K562 (cell line): ENCODE measurements around the gene USP12. TPM values are rescaled to one million over a fixed set of nuclear protein-coding genes. Genes with fewer than 3 reads are reported as not detected.
A peak's percentile ranks its signal among the peaks of the same experiment; 100 is the strongest.

Experiments
- ATF3 ChIP-seq, 2 experiments: fragments of 450-650 bp in 1 of 2; sonication (generic) in 1 of 2; formaldehyde crosslinking in 1 of 2; IDR thresholded peaks in 1 of 2; conservative IDR thresholded peaks in 1 of 2; 2 replicates each; pipeline versions ENCODE4 v1.6.1 to v1.8.1; 2016 to 2023; ENCODE audit warnings: mild to moderate bottlenecking in 2 of 2, moderate library complexity in 2 of 2, inconsistent platforms in 1 of 2, missing genetic modification reagents in 1 of 2
- BCL6 ChIP-seq: fragments of 250-450 bp; sonication (Bioruptor Pico); IDR thresholded peaks from 2 replicates; pipeline ENCODE4 v1.4.0; 2020
- FOXK2 ChIP-seq, 2 experiments: fragments of 450-650 bp; IDR thresholded peaks in 1 of 2; conservative IDR thresholded peaks in 1 of 2; 2 replicates each; pipeline ENCODE4 v1.6.1; 2016; ENCODE audit warnings: low read depth in 2 of 2, mild to moderate bottlenecking in 1 of 2
- NR4A1 ChIP-seq, 2 experiments: fragments of 250-450 bp in 1 of 2; fragments of 450-650 bp in 1 of 2; sonication (Bioruptor Pico) in 1 of 2; IDR thresholded peaks; 2 replicates each; pipeline versions ENCODE4 v1.4.0 to v1.6.1; 2016 to 2020; ENCODE audit warnings: mild to moderate bottlenecking in 2 of 2, missing compliant biosample characterization in 1 of 2, missing genetic modification characterization in 1 of 2, moderate library complexity in 1 of 2
- PHB ChIP-seq: fragments of 250-450 bp; sonication (Bioruptor Pico); IDR thresholded peaks from 2 replicates; pipeline ENCODE4 v1.5.0; 2021
- SAP30 ChIP-seq: fragments of 200-600 bp; sonication (generic); IDR thresholded peaks from 2 replicates; pipeline ENCODE4 v1.6.1; 2012; ENCODE audit warnings: borderline replicate concordance, low read depth, mild to moderate bottlenecking, moderate library complexity, low read length, control low read depth, inconsistent platforms; ENCODE audit not compliant: insufficient read depth, poor library complexity, severe bottlenecking
- SMAD1 ChIP-seq: fragments of 150-350 bp; IDR thresholded peaks from 2 replicates; pipeline ENCODE4 v1.6.1; 2014; ENCODE audit warnings: low read length, low read depth; ENCODE audit not compliant: partially characterized antibody
- SMARCB1 ChIP-seq: IDR thresholded peaks from 2 replicates; pipeline ENCODE4 v1.6.1; 2011; ENCODE audit warnings: improper control_type of control experiment, low read depth; ENCODE audit not compliant: insufficient read length
- ZBED1 ChIP-seq: IDR thresholded peaks from 2 replicates; pipeline ENCODE4 v1.6.1; 2014
- ZFP1 ChIP-seq: fragments of 450-650 bp; formaldehyde crosslinking; IDR thresholded peaks from 2 replicates; pipeline ENCODE4 v1.4.0; 2020; ENCODE audit warnings: mild to moderate bottlenecking, mixed read lengths
- ZNF124 ChIP-seq: sonication (generic); formaldehyde crosslinking; IDR thresholded peaks from 2 replicates; pipeline ENCODE4 v1.8.1; 2022; ENCODE audit warnings: missing genetic modification reagents
- ZNF57 ChIP-seq: fragments of 450-650 bp; formaldehyde crosslinking; IDR thresholded peaks from 2 replicates; pipeline ENCODE4 v1.4.0; 2020; ENCODE audit warnings: mild to moderate bottlenecking, moderate library complexity
- ZZZ3 ChIP-seq: fragments of 450-650 bp; IDR thresholded peaks from 2 replicates; pipeline ENCODE4 v1.6.1; 2016; ENCODE audit warnings: antibody characterized with exemption, mild to moderate bottlenecking, moderate library complexity
- polyA plus RNA-seq, 8 experiments: library from polyadenylated mRNA; depleted of rRNA in 4 of 8; stranded (reverse) in 5 of 8; unstranded in 3 of 8; fragments of >200 nt; fragmentation: Nextera tagmentation in 2 of 8; fragmentation: Illumina TruSeq in 1 of 8; extraction: Ambion mirVana in 2 of 8; extraction: Trizol in 1 of 8; gene quantifications; 2 replicates each; pipeline versions ENCODE4 v1.2.1 to v1.2.3, GENCODE V29; 2011 to 2014; ENCODE audit warnings: inconsistent platforms in 1 of 8, missing spikeins in 1 of 8
- total RNA-seq, 7 experiments: library from RNA; depleted of rRNA in 6 of 7; stranded (reverse); fragments of >200 nt in 6 of 7; fragmentation: Illumina TruSeq in 2 of 7; extraction: Trizol in 2 of 7; gene quantifications; 2 replicates each; pipeline versions ENCODE4 v1.2.1 to v1.2.3, GENCODE V29; 2011 to 2021; ENCODE audit warnings: low replicate concordance in 1 of 7
- TF ChIP-seq, protein P1 (sequence below): fragments of 250-450 bp; sonication (Bioruptor Pico); IDR thresholded peaks from 2 replicates; pipeline ENCODE4 v1.4.0; 2020; ENCODE audit warnings: mild to moderate bottlenecking, moderate library complexity
- TF ChIP-seq, protein P2 (sequence below): IDR thresholded peaks from 3 replicates; pipeline ENCODE4 v1.6.1; 2011; ENCODE audit warnings: borderline replicate concordance, mild to moderate bottlenecking, moderate library complexity; ENCODE audit not compliant: insufficient read length; ENCODE audit errors: extremely low read depth
- TF ChIP-seq, protein P3 (sequence below): fragments of 450-650 bp; IDR thresholded peaks from 2 replicates; pipeline ENCODE4 v1.6.1; 2016

USP12 gene
- total and polyA plus RNA-seq, 9 of the 15 experiments (the other 6 are each of a cell fraction or from before 2014, with no cell fraction given): 1.8 to 20.5 (median 13.3) TPM

GRCh38 chr13:27182844-27183497, 11.4 kb upstream of the USP12 start (continued):
- TF ChIP-seq SAP30 (no peak), ZNF57 (CRISPR knock-in tag) (no peak), NR4A1 (CRISPR knock-in tag; IDR thresholded peaks at IDR 0.05) (no peak), NR4A1 (tag; IDR thresholded peaks at IDR 0.05) (no peak), ZZZ3 (no peak), FOXK2 (conservative IDR thresholded peaks at IDR 0.05 in 1 of 2, IDR thresholded peaks at IDR 0.05 in 1 of 2; ENCODE audit: low read depth in 2 of 2) (0 out of 4 replicates have a peak, but pooled peaks of 1 of the 2 experiments have one; percentile 27), SMAD1 (no peak), ZBED1 (no peak), ZNF124 (CRISPR knock-in tag) (no peak), PHB (CRISPR knock-in tag) (no peak), SMARCB1 (no peak), ATF3 (IDR thresholded peaks at IDR 0.05) (peak; percentile 94), ATF3 (CRISPR knock-in tag; conservative IDR thresholded peaks at IDR 0.05) (peak; percentile 49; the same call in 1 of the 2 replicates), BCL6 (CRISPR knock-in tag) (no peak), ZFP1 (CRISPR knock-in tag) (no peak)
- TF ChIP-seq, protein P1, sequence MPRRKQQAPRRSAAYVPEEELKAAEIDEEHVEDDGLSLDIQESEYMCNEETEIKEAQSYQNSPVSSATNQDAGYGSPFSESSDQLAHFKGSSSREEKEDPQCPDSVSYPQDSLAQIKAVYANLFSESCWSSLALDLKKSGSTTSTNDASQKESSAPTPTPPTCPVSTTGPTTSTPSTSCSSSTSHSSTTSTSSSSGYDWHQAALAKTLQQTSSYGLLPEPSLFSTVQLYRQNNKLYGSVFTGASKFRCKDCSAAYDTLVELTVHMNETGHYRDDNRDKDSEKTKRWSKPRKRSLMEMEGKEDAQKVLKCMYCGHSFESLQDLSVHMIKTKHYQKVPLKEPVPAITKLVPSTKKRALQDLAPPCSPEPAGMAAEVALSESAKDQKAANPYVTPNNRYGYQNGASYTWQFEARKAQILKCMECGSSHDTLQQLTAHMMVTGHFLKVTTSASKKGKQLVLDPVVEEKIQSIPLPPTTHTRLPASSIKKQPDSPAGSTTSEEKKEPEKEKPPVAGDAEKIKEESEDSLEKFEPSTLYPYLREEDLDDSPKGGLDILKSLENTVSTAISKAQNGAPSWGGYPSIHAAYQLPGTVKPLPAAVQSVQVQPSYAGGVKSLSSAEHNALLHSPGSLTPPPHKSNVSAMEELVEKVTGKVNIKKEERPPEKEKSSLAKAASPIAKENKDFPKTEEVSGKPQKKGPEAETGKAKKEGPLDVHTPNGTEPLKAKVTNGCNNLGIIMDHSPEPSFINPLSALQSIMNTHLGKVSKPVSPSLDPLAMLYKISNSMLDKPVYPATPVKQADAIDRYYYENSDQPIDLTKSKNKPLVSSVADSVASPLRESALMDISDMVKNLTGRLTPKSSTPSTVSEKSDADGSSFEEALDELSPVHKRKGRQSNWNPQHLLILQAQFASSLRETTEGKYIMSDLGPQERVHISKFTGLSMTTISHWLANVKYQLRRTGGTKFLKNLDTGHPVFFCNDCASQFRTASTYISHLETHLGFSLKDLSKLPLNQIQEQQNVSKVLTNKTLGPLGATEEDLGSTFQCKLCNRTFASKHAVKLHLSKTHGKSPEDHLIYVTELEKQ (CRISPR knock-in tag): no peak
- TF ChIP-seq, protein P2, sequence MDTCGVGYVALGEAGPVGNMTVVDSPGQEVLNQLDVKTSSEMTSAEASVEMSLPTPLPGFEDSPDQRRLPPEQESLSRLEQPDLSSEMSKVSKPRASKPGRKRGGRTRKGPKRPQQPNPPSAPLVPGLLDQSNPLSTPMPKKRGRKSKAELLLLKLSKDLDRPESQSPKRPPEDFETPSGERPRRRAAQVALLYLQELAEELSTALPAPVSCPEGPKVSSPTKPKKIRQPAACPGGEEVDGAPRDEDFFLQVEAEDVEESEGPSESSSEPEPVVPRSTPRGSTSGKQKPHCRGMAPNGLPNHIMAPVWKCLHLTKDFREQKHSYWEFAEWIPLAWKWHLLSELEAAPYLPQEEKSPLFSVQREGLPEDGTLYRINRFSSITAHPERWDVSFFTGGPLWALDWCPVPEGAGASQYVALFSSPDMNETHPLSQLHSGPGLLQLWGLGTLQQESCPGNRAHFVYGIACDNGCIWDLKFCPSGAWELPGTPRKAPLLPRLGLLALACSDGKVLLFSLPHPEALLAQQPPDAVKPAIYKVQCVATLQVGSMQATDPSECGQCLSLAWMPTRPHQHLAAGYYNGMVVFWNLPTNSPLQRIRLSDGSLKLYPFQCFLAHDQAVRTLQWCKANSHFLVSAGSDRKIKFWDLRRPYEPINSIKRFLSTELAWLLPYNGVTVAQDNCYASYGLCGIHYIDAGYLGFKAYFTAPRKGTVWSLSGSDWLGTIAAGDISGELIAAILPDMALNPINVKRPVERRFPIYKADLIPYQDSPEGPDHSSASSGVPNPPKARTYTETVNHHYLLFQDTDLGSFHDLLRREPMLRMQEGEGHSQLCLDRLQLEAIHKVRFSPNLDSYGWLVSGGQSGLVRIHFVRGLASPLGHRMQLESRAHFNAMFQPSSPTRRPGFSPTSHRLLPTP: no peak
- TF ChIP-seq, protein P3, sequence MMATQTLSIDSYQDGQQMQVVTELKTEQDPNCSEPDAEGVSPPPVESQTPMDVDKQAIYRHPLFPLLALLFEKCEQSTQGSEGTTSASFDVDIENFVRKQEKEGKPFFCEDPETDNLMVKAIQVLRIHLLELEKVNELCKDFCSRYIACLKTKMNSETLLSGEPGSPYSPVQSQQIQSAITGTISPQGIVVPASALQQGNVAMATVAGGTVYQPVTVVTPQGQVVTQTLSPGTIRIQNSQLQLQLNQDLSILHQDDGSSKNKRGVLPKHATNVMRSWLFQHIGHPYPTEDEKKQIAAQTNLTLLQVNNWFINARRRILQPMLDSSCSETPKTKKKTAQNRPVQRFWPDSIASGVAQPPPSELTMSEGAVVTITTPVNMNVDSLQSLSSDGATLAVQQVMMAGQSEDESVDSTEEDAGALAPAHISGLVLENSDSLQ: peak; percentile 87
